Activated CD4-positive, alpha-beta T cell treated with anti-CD3 and anti-CD28 coated beads for 24 hours (primary cell): Measurements from ENCODE around the gene FLNB.

Experiments used
- DNase-seq, 2 donors: peaks; one replicate each; pipeline ENCODE4 v3.0.0-alpha.2; 2020; ENCODE audit warnings: low read depth in 2 of 2

The FLNB gene

GRCh38 chr3:58074997-58075396, 66.8 kb downstream of the FLNB start:
- DNase-seq = peak in 1 of 2 donors; percentile 6

GRCh38 chr3:58077596-58078285, 69.5 kb downstream of the FLNB start:
- no peak for DNase-seq

GRCh38 chr3:58078610-58079009, 70.4 kb downstream of the FLNB start:
- no peak for DNase-seq

GRCh38 chr3:58079773-58080172, 71.6 kb downstream of the FLNB start:
- DNase-seq = no peak

GRCh38 chr3:58082047-58082446, 73.8 kb downstream of the FLNB start:
- DNase-seq = no peak

- DNase-seq = no peak
Observed at GRCh38 chr3:58084166-58084565, 75.9 kb downstream of the FLNB start.

GRCh38 chr3:58084788-58085543, 76.7 kb downstream of the FLNB start:
- no peak for DNase-seq

GRCh38 chr3:58085616-58086015, 77.4 kb downstream of the FLNB start:
- no peak for DNase-seq

- DNase-seq = no peak
Observed at GRCh38 chr3:58088501-58088900, 80.3 kb downstream of the FLNB start.

- no peak for DNase-seq
Observed at GRCh38 chr3:58090351-58090750, 82.1 kb downstream of the FLNB start.

GRCh38 chr3:58092521-58092920, 84.3 kb downstream of the FLNB start:
- DNase-seq = no peak

- no peak for DNase-seq
Observed at GRCh38 chr3:58093574-58094195, 85.5 kb downstream of the FLNB start.

- no peak for DNase-seq
Observed at GRCh38 chr3:58094657-58095056, 86.4 kb downstream of the FLNB start.

- DNase-seq = no peak
Observed at GRCh38 chr3:58095603-58096138, 87.4 kb downstream of the FLNB start.

GRCh38 chr3:58098531-58098930, 90.3 kb downstream of the FLNB start:
- no peak for DNase-seq

GRCh38 chr3:58099865-58100264, 91.6 kb downstream of the FLNB start:
- no peak for DNase-seq

GRCh38 chr3:58101499-58102389, 93.5 kb downstream of the FLNB start:
- no peak for DNase-seq

GRCh38 chr3:58102390-58102750, 94.1 kb downstream of the FLNB start:
- DNase-seq = no peak

- no peak for DNase-seq
Observed at GRCh38 chr3:58102976-58103451, 94.8 kb downstream of the FLNB start.

- DNase-seq = no peak
Observed at GRCh38 chr3:58104151-58104550, 95.9 kb downstream of the FLNB start.

GRCh38 chr3:58104712-58105111, 96.5 kb downstream of the FLNB start:
- DNase-seq = no peak

GRCh38 chr3:58105196-58105595, 97.0 kb downstream of the FLNB start:
- DNase-seq = no peak
